ENCODE results near the gene M1AP.

- TF ChIP-seq, protein P1, sequence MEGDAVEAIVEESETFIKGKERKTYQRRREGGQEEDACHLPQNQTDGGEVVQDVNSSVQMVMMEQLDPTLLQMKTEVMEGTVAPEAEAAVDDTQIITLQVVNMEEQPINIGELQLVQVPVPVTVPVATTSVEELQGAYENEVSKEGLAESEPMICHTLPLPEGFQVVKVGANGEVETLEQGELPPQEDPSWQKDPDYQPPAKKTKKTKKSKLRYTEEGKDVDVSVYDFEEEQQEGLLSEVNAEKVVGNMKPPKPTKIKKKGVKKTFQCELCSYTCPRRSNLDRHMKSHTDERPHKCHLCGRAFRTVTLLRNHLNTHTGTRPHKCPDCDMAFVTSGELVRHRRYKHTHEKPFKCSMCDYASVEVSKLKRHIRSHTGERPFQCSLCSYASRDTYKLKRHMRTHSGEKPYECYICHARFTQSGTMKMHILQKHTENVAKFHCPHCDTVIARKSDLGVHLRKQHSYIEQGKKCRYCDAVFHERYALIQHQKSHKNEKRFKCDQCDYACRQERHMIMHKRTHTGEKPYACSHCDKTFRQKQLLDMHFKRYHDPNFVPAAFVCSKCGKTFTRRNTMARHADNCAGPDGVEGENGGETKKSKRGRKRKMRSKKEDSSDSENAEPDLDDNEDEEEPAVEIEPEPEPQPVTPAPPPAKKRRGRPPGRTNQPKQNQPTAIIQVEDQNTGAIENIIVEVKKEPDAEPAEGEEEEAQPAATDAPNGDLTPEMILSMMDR (IDR thresholded peaks at IDR 0.05), result no peak
- no peak for TF ChIP-seq POLR2A (IDR thresholded peaks at IDR 0.05)
Observed at GRCh38 chr2:74685408-74685807, 37.3 kb upstream of the M1AP start.

All from lower leg skin (tissue), 3 donors.